GM12878 (cell line): ENCODE data around the gene MAP3K5. TPM values are rescaled to one million over a fixed set of nuclear protein-coding genes. Genes with fewer than 3 reads are reported as not detected.

ENCODE experiments used
- CBX5 ChIP-seq: sonication (generic); IDR thresholded peaks from 2 replicates; pipeline ENCODE4 v1.6.1; 2016; ENCODE audit warnings: low read depth, moderate library complexity, mild to moderate bottlenecking, inconsistent platforms
- EED ChIP-seq: sonication (generic); IDR thresholded peaks from 2 replicates; pipeline ENCODE4 v1.6.1; 2016; ENCODE audit warnings: antibody characterized with exemption, low read depth
- FOXM1 ChIP-seq: IDR thresholded peaks from 2 replicates; pipeline ENCODE4 v1.6.1; 2012; ENCODE audit warnings: low read depth, mild to moderate bottlenecking, inconsistent platforms, low read length, moderate library complexity
- IKZF2 ChIP-seq, 2 experiments: fragments of 450-650 bp; IDR thresholded peaks; 2 replicates each; pipeline ENCODE4 v1.6.1; 2017; ENCODE audit warnings: mild to moderate bottlenecking in 2 of 2, moderate library complexity in 2 of 2
- NFYA ChIP-seq: IDR thresholded peaks from 2 replicates; pipeline ENCODE4 v1.6.1; 2011; ENCODE audit warnings: low read depth, mild to moderate bottlenecking, low read length, improper control_type of control experiment, borderline replicate concordance
- POLR2AphosphoS5 ChIP-seq: IDR thresholded peaks from 2 replicates; pipeline ENCODE4 v1.6.1; 2011; ENCODE audit warnings: mild to moderate bottlenecking, low read length, inconsistent platforms
- TAF1 ChIP-seq: IDR thresholded peaks from 2 replicates; pipeline ENCODE4 v1.6.1; 2011; ENCODE audit warnings: mild to moderate bottlenecking, low read depth, low read length, borderline replicate concordance
- TARDBP ChIP-seq: IDR thresholded peaks from 2 replicates; pipeline ENCODE4 v1.6.1; 2016; ENCODE audit warnings: borderline replicate concordance
- TBL1XR1 ChIP-seq: IDR thresholded peaks from 2 replicates; pipeline ENCODE4 v1.6.1; 2012; ENCODE audit warnings: low read depth, low read length, improper control_type of control experiment
- polyA plus RNA-seq, 11 experiments: library from polyadenylated mRNA; depleted of rRNA in 4 of 11; unstranded in 6 of 11; stranded (reverse) in 5 of 11; fragments of >200 nt; fragmentation: Nextera tagmentation in 4 of 11; fragmentation: Illumina TruSeq in 1 of 11; extraction: Ambion mirVana in 4 of 11; extraction: Trizol in 1 of 11; gene quantifications; 1 replicate in 1 of 11; 2 replicates in 10 of 11; pipeline versions ENCODE4 v1.2.1 to v1.2.3, GENCODE V29; 2011 to 2016; ENCODE audit warnings: inconsistent platforms in 2 of 11, missing spikeins in 2 of 11, low read depth in 1 of 11
- total RNA-seq, 4 experiments: library from RNA; depleted of rRNA in 3 of 4; stranded (reverse); fragments of >200 nt in 3 of 4; fragmentation: Illumina TruSeq in 1 of 4; extraction: Trizol in 1 of 4; gene quantifications; 2 replicates each; pipeline versions ENCODE4 v1.2.1 to v1.2.3, GENCODE V29; 2013 to 2021
- TF ChIP-seq, protein P1 (sequence below): fragments of 450-650 bp; IDR thresholded peaks from 2 replicates; pipeline ENCODE4 v1.6.1; 2016; ENCODE audit warnings: mild to moderate bottlenecking, moderate library complexity, borderline replicate concordance
- TF ChIP-seq, protein P2 (sequence below): IDR thresholded peaks from 2 replicates; pipeline ENCODE4 v1.6.1; 2011; ENCODE audit warnings: borderline replicate concordance, low read depth, mild to moderate bottlenecking, moderate library complexity, low read length; ENCODE audit not compliant: insufficient read depth, poor library complexity, severe bottlenecking
- TF ChIP-seq, protein P3 (sequence below): fragments of 150-350 bp; IDR thresholded peaks from 2 replicates; pipeline ENCODE4 v1.6.1; 2014; ENCODE audit warnings: mild to moderate bottlenecking, low read depth, low read length
- TF ChIP-seq, protein P4 (sequence below), 3 experiments: IDR thresholded peaks in 2 of 3; conservative IDR thresholded peaks in 1 of 3; 2 replicates each; pipeline ENCODE4 v1.5.1; 2011; ENCODE audit warnings: low read depth in 3 of 3, low read length in 3 of 3, mild to moderate bottlenecking in 3 of 3, control low read depth in 2 of 3, moderate library complexity in 2 of 3, inconsistent platforms in 1 of 3, mixed read lengths in 1 of 3; ENCODE audit not compliant: control insufficient read depth in 2 of 3, insufficient read depth in 1 of 3; ENCODE audit errors: extremely low read depth in 1 of 3
- TF ChIP-seq, protein P5 (sequence below): fragments of 450-650 bp; IDR thresholded peaks from 2 replicates; pipeline ENCODE4 v1.6.1; 2017; ENCODE audit warnings: low read depth, mild to moderate bottlenecking, moderate library complexity
- TF ChIP-seq, protein P6 (sequence below): fragments of 450-650 bp; conservative IDR thresholded peaks from 2 replicates; pipeline ENCODE4 v1.6.1; 2017; ENCODE audit warnings: mild to moderate bottlenecking, moderate library complexity

Gene MAP3K5
- total and polyA plus RNA-seq, 10 of the 15 experiments (the other 5 are each of a cell fraction or from before 2014, with no cell fraction given), result 5.4 to 34.3 (median 26.4) TPM

DNA sequence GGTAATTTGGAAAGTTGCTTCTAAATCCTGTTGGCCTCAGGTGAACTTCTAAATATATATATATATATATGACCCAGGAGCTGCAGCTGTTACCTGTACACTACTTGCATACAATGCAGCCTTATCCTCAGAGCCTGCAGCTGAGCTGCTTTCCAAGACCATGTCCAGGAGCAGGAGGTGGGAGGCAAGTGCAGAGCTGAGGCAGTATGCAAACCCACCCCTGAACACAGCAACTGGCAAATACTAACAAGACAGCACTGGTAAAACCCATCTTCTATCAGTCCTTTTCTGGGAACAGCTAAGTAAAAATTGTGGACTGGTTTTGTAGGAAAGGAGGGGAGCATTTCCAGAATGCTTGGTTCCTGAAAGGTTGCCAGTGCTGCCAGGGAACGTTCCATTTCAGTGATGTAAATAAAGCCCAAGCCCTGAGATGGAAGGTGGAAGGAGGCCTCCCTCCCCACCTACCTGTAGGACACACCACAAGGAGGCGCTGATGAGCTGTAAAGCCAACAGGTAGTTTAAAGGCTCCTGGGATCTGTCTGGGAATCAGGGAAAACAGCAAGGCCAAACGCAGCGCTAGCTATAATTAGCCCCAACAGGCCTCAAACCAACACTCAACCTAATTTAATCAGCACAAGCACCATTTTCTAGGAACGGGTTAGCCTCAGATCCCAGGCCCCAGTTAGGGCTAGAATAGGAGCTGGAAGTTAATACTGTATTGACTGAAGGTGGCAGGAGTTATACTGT, 148.3 kb downstream of the MAP3K5 start (continued):
- no peak for TF ChIP-seq TAF1
- TF ChIP-seq, protein P1, sequence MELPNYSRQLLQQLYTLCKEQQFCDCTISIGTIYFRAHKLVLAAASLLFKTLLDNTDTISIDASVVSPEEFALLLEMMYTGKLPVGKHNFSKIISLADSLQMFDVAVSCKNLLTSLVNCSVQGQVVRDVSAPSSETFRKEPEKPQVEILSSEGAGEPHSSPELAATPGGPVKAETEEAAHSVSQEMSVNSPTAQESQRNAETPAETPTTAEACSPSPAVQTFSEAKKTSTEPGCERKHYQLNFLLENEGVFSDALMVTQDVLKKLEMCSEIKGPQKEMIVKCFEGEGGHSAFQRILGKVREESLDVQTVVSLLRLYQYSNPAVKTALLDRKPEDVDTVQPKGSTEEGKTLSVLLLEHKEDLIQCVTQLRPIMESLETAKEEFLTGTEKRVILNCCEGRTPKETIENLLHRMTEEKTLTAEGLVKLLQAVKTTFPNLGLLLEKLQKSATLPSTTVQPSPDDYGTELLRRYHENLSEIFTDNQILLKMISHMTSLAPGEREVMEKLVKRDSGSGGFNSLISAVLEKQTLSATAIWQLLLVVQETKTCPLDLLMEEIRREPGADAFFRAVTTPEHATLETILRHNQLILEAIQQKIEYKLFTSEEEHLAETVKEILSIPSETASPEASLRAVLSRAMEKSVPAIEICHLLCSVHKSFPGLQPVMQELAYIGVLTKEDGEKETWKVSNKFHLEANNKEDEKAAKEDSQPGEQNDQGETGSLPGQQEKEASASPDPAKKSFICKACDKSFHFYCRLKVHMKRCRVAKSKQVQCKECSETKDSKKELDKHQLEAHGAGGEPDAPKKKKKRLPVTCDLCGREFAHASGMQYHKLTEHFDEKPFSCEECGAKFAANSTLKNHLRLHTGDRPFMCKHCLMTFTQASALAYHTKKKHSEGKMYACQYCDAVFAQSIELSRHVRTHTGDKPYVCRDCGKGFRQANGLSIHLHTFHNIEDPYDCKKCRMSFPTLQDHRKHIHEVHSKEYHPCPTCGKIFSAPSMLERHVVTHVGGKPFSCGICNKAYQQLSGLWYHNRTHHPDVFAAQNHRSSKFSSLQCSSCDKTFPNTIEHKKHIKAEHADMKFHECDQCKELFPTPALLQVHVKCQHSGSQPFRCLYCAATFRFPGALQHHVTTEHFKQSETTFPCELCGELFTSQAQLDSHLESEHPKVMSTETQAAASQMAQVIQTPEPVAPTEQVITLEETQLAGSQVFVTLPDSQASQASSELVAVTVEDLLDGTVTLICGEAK, result no peak
- TF ChIP-seq POLR2AphosphoS5, result peak; percentile 60
- peak; percentile 89 for TF ChIP-seq EED
- no peak for TF ChIP-seq TARDBP
- TF ChIP-seq, protein P2, sequence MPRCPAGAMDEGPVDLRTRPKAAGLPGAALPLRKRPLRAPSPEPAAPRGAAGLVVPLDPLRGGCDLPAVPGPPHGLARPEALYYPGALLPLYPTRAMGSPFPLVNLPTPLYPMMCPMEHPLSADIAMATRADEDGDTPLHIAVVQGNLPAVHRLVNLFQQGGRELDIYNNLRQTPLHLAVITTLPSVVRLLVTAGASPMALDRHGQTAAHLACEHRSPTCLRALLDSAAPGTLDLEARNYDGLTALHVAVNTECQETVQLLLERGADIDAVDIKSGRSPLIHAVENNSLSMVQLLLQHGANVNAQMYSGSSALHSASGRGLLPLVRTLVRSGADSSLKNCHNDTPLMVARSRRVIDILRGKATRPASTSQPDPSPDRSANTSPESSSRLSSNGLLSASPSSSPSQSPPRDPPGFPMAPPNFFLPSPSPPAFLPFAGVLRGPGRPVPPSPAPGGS, result no peak
- TF ChIP-seq CBX5, result no peak
- TF ChIP-seq FOXM1, result 0 out of 2 replicates have a peak, but pooled peaks have one; percentile 30
- no peak for TF ChIP-seq TBL1XR1
- peak; percentile 87 to 88 for TF ChIP-seq IKZF2 (IDR thresholded peaks at IDR 0.05)
- TF ChIP-seq, protein P3, sequence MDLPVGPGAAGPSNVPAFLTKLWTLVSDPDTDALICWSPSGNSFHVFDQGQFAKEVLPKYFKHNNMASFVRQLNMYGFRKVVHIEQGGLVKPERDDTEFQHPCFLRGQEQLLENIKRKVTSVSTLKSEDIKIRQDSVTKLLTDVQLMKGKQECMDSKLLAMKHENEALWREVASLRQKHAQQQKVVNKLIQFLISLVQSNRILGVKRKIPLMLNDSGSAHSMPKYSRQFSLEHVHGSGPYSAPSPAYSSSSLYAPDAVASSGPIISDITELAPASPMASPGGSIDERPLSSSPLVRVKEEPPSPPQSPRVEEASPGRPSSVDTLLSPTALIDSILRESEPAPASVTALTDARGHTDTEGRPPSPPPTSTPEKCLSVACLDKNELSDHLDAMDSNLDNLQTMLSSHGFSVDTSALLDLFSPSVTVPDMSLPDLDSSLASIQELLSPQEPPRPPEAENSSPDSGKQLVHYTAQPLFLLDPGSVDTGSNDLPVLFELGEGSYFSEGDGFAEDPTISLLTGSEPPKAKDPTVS, result no peak
- TF ChIP-seq NFYA, result no peak
- TF ChIP-seq, protein P4, sequence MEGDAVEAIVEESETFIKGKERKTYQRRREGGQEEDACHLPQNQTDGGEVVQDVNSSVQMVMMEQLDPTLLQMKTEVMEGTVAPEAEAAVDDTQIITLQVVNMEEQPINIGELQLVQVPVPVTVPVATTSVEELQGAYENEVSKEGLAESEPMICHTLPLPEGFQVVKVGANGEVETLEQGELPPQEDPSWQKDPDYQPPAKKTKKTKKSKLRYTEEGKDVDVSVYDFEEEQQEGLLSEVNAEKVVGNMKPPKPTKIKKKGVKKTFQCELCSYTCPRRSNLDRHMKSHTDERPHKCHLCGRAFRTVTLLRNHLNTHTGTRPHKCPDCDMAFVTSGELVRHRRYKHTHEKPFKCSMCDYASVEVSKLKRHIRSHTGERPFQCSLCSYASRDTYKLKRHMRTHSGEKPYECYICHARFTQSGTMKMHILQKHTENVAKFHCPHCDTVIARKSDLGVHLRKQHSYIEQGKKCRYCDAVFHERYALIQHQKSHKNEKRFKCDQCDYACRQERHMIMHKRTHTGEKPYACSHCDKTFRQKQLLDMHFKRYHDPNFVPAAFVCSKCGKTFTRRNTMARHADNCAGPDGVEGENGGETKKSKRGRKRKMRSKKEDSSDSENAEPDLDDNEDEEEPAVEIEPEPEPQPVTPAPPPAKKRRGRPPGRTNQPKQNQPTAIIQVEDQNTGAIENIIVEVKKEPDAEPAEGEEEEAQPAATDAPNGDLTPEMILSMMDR (IDR thresholded peaks at IDR 0.05 in 2 of 3, conservative IDR thresholded peaks at IDR 0.05 in 1 of 3; ENCODE audit: control insufficient read depth in 2 of 3, extremely low read depth in 1 of 3, insufficient read depth in 1 of 3, low read depth in 3 of 3, low read length in 3 of 3), result peak; percentile 85 to 92 (median 87)
- TF ChIP-seq, protein P5, sequence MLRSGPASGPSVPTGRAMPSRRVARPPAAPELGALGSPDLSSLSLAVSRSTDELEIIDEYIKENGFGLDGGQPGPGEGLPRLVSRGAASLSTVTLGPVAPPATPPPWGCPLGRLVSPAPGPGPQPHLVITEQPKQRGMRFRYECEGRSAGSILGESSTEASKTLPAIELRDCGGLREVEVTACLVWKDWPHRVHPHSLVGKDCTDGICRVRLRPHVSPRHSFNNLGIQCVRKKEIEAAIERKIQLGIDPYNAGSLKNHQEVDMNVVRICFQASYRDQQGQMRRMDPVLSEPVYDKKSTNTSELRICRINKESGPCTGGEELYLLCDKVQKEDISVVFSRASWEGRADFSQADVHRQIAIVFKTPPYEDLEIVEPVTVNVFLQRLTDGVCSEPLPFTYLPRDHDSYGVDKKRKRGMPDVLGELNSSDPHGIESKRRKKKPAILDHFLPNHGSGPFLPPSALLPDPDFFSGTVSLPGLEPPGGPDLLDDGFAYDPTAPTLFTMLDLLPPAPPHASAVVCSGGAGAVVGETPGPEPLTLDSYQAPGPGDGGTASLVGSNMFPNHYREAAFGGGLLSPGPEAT, result peak; percentile 82
- TF ChIP-seq, protein P6, sequence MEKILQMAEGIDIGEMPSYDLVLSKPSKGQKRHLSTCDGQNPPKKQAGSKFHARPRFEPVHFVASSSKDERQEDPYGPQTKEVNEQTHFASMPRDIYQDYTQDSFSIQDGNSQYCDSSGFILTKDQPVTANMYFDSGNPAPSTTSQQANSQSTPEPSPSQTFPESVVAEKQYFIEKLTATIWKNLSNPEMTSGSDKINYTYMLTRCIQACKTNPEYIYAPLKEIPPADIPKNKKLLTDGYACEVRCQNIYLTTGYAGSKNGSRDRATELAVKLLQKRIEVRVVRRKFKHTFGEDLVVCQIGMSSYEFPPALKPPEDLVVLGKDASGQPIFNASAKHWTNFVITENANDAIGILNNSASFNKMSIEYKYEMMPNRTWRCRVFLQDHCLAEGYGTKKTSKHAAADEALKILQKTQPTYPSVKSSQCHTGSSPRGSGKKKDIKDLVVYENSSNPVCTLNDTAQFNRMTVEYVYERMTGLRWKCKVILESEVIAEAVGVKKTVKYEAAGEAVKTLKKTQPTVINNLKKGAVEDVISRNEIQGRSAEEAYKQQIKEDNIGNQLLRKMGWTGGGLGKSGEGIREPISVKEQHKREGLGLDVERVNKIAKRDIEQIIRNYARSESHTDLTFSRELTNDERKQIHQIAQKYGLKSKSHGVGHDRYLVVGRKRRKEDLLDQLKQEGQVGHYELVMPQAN, result 0 out of 2 replicates have a peak, but pooled peaks have one; percentile 36
